ENCODE data around the gene LRRC55.

GRCh38 chr11:57161351-57161750, 20.4 kb upstream of the LRRC55 start:
- TF ChIP-seq NPAS2 (CRISPR knock-in tag; IDR thresholded peaks at IDR 0.05; ENCODE audit: borderline replicate concordance): no peak
- no peak for TF ChIP-seq CTCF (IDR thresholded peaks at IDR 0.05)
- no peak for TF ChIP-seq JUN (IDR thresholded peaks at IDR 0.05)
- no peak for TF ChIP-seq CBX8 (IDR thresholded peaks at IDR 0.05)
- TF ChIP-seq MYC (IDR thresholded peaks at IDR 0.05; ENCODE audit: borderline replicate concordance, low read length): no peak
- no peak for TF ChIP-seq POLR2A (IDR thresholded peaks at IDR 0.05; ENCODE audit: low read length)
- TF ChIP-seq BCL3 (IDR thresholded peaks at IDR 0.05): no peak
- no peak for TF ChIP-seq PHF8 (IDR thresholded peaks at IDR 0.05; ENCODE audit: borderline replicate concordance, low read depth)
- no peak for TF ChIP-seq ESRRA (IDR thresholded peaks at IDR 0.05; ENCODE audit: borderline replicate concordance, low read length)
- no peak for TF ChIP-seq MAZ (IDR thresholded peaks at IDR 0.05; ENCODE audit: borderline replicate concordance, low read depth, low read length)
- TF ChIP-seq RCOR1 (IDR thresholded peaks at IDR 0.05; ENCODE audit: low read depth, low read length): no peak
